ENCODE data around the gene HSDL1. TPM values are rescaled to one million over a fixed set of nuclear protein-coding genes. Genes with fewer than 3 reads are reported as not detected.

The HSDL1 gene
- total RNA-seq, 1 experiment from 2014 or later: 13.3 TPM

DNA sequence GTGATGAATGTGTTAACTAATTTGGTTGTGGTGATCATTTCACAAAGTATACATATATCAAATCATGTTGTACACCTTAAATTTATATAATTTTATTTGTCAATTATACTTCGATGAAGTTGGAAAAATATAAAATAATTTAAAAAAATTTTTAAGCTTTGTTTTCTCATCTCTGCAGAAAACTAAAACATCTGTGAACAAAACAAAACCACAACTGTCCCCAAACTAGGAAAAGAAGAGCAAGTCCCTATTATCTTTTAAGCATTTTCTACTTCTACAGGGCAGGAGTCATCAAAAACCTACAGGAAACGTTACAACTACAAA is 6.5 kb downstream of the HSDL1 start:
- H3K4me2 ChIP-seq (ENCODE audit: low read length): 0 out of 2 replicates have a peak overlapping the region, but pooled peaks have one; percentile 22
- no peaks in the 10 kb centered on the region for H3K9me2 ChIP-seq (replicated peaks; ENCODE audit: low read length)
- H3K9me3 ChIP-seq (ENCODE audit: low read length): no peaks in the 10 kb centered on the region
- ATAC-seq (no peak), DNase-seq (no peak)
- H3K27ac ChIP-seq (ENCODE audit: low read length): no peak overlapping the region
- ChIA-PET CTCF (no interaction called here), POLR2A (ENCODE audit: unreplicated experiment) (no interaction called here)
- H3F3A ChIP-seq (ENCODE audit: low read length, unreplicated experiment): no peaks in the 10 kb centered on the region
- TF ChIP-seq, protein P1, sequence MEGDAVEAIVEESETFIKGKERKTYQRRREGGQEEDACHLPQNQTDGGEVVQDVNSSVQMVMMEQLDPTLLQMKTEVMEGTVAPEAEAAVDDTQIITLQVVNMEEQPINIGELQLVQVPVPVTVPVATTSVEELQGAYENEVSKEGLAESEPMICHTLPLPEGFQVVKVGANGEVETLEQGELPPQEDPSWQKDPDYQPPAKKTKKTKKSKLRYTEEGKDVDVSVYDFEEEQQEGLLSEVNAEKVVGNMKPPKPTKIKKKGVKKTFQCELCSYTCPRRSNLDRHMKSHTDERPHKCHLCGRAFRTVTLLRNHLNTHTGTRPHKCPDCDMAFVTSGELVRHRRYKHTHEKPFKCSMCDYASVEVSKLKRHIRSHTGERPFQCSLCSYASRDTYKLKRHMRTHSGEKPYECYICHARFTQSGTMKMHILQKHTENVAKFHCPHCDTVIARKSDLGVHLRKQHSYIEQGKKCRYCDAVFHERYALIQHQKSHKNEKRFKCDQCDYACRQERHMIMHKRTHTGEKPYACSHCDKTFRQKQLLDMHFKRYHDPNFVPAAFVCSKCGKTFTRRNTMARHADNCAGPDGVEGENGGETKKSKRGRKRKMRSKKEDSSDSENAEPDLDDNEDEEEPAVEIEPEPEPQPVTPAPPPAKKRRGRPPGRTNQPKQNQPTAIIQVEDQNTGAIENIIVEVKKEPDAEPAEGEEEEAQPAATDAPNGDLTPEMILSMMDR (conservative IDR thresholded peaks at IDR 0.05; ENCODE audit: low read depth, low read length): no peak
- TF ChIP-seq EZH2phosphoT487 (IDR thresholded peaks at IDR 0.05; ENCODE audit: borderline replicate concordance, low read length) (no peak), EZH2 (IDR thresholded peaks at IDR 0.05; ENCODE audit: low read length, unreplicated experiment) (no peak)
- no peaks in the 10 kb centered on the region for H3K27me3 ChIP-seq (ENCODE audit: low read length)
- no peak overlapping the region for H3K4me3 ChIP-seq (ENCODE audit: low read length)
- H2AFZ ChIP-seq (ENCODE audit: low read length): no peak overlapping the region
- H3K4me1 ChIP-seq (ENCODE audit: insufficient read depth, low read length): peaks cover 8% of the 10 kb centered on the region
- no peak overlapping the region for H3K9ac ChIP-seq (ENCODE audit: low read length)
- BruUV-seq (replicated peaks): no TSS peak
- intact Hi-C loops (cut with micrococcal nuclease): no loop called here
- H3K36me3 ChIP-seq (ENCODE audit: low read depth, low read length): no peaks in the 10 kb centered on the region
- H4K20me1 ChIP-seq (ENCODE audit: low read length): no peaks in the 10 kb centered on the region
- peaks cover 20% of the 10 kb centered on the region for H3K79me2 ChIP-seq (ENCODE audit: low read length)

DNA sequence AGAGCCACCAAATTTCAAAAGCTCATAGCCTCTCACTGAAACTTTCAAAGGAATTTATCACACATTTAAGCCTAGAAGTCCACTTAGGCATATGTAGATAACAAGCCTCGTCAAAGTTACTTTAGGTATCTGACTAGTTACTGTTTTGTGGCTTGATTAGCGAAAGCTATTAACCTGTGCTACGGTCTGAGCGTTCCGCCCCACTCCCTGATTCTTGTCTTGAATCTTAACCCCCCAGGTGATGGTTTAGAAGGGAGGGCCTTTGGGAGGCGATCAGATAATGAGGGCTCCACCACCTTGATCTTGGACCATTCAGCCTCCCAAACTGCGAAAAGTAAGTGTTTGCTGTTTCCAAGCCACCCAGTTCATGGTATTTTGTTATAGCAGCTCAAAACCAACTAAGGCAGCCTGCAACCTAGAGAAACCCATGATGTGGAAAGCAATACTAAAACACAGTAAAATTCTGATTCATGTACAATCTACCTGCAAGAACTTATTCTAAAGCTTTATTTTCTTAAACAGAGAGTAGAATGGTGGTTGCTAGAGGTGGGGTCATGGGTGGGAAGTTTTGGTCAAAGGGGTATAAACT is 7.1 kb downstream of the HSDL1 start:
- no peaks in the 10 kb centered on the region for H4K20me1 ChIP-seq (ENCODE audit: low read length)
- intact Hi-C loops (cut with micrococcal nuclease): no loop called here
- POLR2A ChIA-PET (ENCODE audit: unreplicated experiment): no interaction called here

DNA sequence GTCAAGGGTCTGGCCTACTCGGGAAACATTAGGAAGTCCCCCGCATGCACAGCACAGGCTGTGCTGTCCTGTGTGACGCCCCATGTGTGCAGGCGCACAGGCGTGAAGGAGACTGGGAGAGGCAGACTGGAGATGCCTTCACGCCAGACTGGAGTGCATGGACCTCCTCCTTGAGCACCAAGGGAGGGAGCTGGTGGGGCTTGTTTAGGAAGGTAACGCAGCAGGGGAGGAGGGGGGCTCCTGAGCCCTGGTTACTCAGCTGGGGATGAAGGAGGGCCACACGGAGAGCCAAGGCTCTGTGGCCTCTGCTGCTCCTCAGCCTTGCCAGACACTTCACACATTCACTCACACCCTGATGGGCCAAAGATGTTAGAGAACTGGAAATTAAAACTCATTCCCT is 7.7 kb downstream of the HSDL1 start:
- Histone ChIP-seq H3K4me3 (ENCODE audit: low read length) (no peak overlapping the region), H4K20me1 (ENCODE audit: low read length) (no peaks in the 10 kb centered on the region), H3K27me3 (ENCODE audit: low read length) (no peaks in the 10 kb centered on the region), H3K9me3 (ENCODE audit: low read length) (no peaks in the 10 kb centered on the region), H3K4me2 (ENCODE audit: low read length) (no peak overlapping the region), H3K79me2 (ENCODE audit: low read length) (peaks cover 9% of the 10 kb centered on the region), H3K27ac (ENCODE audit: low read length) (no peak overlapping the region), H3K36me3 (ENCODE audit: low read depth, low read length) (no peaks in the 10 kb centered on the region), H2AFZ (ENCODE audit: low read length) (no peak overlapping the region), H3K4me1 (ENCODE audit: insufficient read depth, low read length) (peaks cover 8% of the 10 kb centered on the region), H3K9ac (ENCODE audit: low read length) (no peak overlapping the region), H3F3A (ENCODE audit: low read length, unreplicated experiment) (no peaks in the 10 kb centered on the region), H3K9me2 (replicated peaks; ENCODE audit: low read length) (no peaks in the 10 kb centered on the region)
- TF ChIP-seq, protein P1 (conservative IDR thresholded peaks at IDR 0.05; ENCODE audit: low read depth, low read length): no peak
- no peak for TF ChIP-seq EZH2 (IDR thresholded peaks at IDR 0.05; ENCODE audit: low read length, unreplicated experiment)
- TF ChIP-seq EZH2phosphoT487 (IDR thresholded peaks at IDR 0.05; ENCODE audit: borderline replicate concordance, low read length): no peak
- intact Hi-C loops (cut with micrococcal nuclease): no loop called here
- ATAC-seq: no peak
- DNase-seq: no peak
- POLR2A ChIA-PET (ENCODE audit: unreplicated experiment): no interaction called here
- no TSS peak for BruUV-seq (replicated peaks)
- CTCF ChIA-PET: no interaction called here

More for the DNA sequence above, 7.1 kb downstream of the HSDL1 start:
- H3F3A ChIP-seq (ENCODE audit: low read length, unreplicated experiment): no peaks in the 10 kb centered on the region
- no peaks in the 10 kb centered on the region for H3K9me2 ChIP-seq (replicated peaks; ENCODE audit: low read length)
- no peak overlapping the region for H3K27ac ChIP-seq (ENCODE audit: low read length)
- TF ChIP-seq EZH2 (IDR thresholded peaks at IDR 0.05; ENCODE audit: low read length, unreplicated experiment): no peak
- TF ChIP-seq, protein P1 (conservative IDR thresholded peaks at IDR 0.05; ENCODE audit: low read depth, low read length): no peak
- no peak for TF ChIP-seq EZH2phosphoT487 (IDR thresholded peaks at IDR 0.05; ENCODE audit: borderline replicate concordance, low read length)
- H3K4me2 ChIP-seq (ENCODE audit: low read length): no peak overlapping the region
- no TSS peak for BruUV-seq (replicated peaks)
- no peak overlapping the region for H3K4me3 ChIP-seq (ENCODE audit: low read length)
- peaks cover 14% of the 10 kb centered on the region for H3K79me2 ChIP-seq (ENCODE audit: low read length)
- no peaks in the 10 kb centered on the region for H3K27me3 ChIP-seq (ENCODE audit: low read length)
- peaks cover 8% of the 10 kb centered on the region for H3K4me1 ChIP-seq (ENCODE audit: insufficient read depth, low read length)
- H2AFZ ChIP-seq (ENCODE audit: low read length): no peak overlapping the region
- no peaks in the 10 kb centered on the region for H3K36me3 ChIP-seq (ENCODE audit: low read depth, low read length)
- CTCF ChIA-PET: no interaction called here
- H3K9me3 ChIP-seq (ENCODE audit: low read length): no peaks in the 10 kb centered on the region
- no peak for DNase-seq
- ATAC-seq: no peak
- H3K9ac ChIP-seq (ENCODE audit: low read length): no peak overlapping the region

All from PC-3 (cell line).